Measurements from ENCODE around the gene GHRH.

The GHRH gene, protein sequence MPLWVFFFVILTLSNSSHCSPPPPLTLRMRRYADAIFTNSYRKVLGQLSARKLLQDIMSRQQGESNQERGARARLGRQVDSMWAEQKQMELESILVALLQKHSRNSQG

GRCh38 chr20:37261714-37262113, at the start of gene GHRH:
Gene GHRH, minus strand, starts transcription at chr20:37261814. Its CDS starts 4,925 bp downstream, at chr20:37256889.
- DNase-seq = no peak

DNA sequence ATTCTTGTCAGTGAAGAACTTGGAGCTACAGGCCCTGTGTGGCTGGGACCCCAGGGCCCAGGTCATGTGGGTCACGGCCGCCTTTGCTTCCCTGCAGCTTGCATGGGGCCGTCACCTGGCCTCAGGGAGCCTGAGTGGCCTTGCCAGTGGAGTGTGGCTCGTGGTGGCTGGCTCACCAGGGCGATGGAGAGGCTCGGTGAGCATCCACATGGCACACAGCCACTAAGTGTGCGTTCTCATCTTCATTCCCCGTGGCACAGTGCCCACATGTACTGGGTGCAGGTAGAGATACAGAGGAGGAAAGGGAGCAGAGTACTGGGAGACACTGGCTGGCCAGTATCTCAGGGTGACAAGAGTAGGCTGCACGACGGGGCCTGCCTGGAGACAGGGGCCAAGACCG, 49.3 kb upstream of the GHRH start:
- DNase-seq = no peak

DNA sequence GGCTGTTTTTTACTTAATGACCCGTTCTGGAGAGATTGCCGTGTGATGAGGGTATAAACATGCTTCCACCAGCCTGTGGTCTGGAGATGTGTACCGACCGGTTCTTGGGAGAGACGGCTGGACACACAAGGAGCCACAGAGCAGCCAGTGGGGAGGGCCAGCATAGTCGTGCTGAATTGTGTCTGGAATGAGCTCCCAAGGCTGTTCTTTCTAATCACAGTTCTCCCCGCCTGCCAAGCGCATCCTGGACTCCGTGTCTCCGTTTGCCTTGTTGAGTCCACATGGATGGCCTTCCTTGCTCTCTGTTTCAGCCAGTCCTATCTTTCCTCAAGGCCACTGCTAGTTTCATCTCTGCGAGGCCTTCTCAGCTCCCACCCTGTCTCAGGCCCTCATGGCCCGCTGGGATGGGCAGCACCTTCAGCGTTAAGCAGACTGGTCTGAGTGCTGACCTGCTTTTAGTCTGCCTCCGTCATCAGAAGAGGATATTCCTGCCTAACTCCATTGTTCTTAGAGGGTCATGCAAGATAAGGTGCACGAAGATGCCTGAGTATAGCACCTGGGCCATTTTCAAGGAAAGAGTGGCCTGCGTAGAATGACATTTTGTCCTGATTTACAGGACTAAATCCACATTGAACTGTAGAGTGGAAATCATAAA, 48.4 kb upstream of the GHRH start:
- no peak for DNase-seq

- DNase-seq = no peak
These were observed 47.7 kb upstream of the GHRH start for GRCh38 chr20:37309290-37309689.

- DNase-seq = no peak
These were observed 46.8 kb upstream of the GHRH start for GRCh38 chr20:37308086-37309050.

GRCh38 chr20:37305839-37306238, 44.2 kb upstream of the GHRH start:
- no peak for DNase-seq

GRCh38 chr20:37305079-37305478, 43.5 kb upstream of the GHRH start:
- no peak for DNase-seq

DNA sequence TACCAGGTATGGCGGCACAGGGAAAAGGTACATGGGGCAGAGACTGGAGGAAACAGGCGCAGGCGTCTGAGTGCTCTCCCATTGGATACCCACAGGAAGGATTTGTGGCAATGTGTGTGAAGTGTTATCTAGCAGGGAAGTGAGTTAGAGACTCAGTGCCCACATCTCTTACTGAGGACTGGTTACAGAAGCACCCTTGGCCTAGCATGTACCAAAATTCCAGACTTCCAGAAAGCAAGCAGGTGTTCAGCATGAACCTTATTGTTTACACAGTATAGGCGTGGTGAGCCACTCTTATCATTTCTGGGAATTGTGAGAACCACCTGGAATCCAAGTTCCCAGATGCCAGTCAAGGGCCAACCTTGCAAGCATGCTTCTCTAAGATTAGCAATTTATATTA, 42.0 kb upstream of the GHRH start:
- no peak for DNase-seq

DNA sequence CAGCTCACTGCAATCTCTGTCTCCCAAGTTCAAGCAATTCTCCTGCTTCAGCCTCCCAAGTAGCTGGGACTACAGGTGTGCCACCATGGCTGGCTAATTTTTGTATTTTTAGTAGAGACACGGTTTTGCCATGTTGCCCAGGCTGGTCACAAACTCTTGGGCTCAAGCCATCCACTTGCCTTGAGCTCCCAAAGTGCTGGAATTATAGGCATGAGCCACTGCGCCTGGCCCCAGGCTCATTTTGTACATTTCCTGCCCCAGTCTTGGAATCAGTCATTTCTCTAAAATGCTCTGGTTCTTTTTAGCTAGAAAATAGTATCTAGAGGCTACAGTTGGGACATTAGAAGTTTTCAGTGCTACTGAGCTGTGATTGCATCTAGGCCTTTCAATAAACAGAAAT, 41.4 kb upstream of the GHRH start:
- no peak for DNase-seq

GRCh38 chr20:37301558-37301957, 39.9 kb upstream of the GHRH start:
- DNase-seq = no peak

- DNase-seq = no peak
These were observed 39.5 kb upstream of the GHRH start for GRCh38 chr20:37301120-37301519.

DNA sequence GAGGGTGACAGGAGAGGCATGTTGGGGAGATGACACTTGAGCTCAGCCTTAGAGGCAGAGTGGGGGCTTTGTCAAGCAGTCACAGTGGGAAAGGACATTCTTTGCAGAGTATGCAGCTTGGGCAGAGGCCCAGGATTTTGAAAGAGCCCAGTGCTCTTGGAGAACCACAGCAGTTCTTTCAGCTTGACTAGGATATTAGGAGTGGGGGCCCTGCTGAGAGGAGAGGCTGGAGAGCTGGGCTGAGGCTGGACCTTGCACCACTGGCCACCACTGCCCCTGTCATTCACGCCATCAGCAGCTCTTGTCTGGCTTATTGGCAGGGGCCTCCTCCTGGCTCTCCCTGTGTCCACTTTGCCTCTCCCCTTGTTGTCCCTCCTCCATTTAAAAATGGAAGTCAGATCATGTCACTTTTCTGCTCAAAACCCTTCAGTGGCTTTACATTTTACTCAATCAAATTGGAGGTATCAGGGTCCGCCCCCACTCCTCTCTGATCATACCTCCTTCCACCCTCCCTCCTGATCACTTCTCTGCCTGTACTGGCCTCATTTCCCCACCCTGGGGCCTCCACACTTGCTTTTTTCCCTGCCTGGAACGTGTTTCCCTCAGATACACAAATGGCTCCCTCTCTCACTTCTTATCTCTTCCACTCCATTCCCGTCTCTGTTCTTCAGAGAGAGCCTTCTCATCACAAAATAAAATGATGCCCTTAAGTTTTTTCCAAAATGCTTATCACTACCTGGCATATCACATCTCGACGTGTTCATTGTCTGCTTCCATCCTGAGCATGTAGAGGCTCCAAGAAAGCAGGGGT, 38.3 kb upstream of the GHRH start:
- DNase-seq = no peak

DNA sequence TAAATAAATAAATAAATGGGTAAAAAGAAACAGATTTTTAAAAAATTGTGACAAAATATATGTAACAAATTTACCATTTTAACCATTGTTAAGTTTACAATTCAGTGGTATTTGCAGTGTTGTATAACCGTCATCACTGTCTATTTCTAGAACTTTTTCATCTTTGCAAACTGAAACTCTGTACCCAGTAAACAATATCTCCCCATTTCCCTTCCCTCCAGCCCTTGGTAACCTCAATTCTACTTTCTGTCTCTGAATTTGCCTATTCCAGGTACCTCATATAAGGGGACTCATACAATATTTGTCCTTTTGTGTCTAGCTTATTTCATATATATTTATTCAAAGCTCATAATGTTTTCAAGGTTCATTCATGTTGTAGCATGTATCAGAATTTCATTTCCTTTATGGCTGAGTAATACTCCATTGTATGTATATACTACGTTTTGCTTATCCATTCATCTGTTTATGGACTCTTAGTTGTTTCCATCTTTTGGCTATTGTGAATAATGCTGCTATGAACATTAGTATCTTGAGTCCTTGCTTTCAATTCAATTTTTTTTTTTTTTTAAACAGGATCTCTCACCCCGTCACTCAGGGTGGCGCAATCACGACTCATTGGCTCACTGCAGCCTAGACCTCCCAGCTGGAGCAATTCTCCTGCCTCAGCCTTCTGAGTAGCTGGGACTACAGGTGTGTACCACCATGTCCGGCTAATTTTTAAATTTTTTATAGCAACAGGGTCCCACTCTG, 36.8 kb upstream of the GHRH start:
- peak; percentile 29 to 32 for DNase-seq

DNA sequence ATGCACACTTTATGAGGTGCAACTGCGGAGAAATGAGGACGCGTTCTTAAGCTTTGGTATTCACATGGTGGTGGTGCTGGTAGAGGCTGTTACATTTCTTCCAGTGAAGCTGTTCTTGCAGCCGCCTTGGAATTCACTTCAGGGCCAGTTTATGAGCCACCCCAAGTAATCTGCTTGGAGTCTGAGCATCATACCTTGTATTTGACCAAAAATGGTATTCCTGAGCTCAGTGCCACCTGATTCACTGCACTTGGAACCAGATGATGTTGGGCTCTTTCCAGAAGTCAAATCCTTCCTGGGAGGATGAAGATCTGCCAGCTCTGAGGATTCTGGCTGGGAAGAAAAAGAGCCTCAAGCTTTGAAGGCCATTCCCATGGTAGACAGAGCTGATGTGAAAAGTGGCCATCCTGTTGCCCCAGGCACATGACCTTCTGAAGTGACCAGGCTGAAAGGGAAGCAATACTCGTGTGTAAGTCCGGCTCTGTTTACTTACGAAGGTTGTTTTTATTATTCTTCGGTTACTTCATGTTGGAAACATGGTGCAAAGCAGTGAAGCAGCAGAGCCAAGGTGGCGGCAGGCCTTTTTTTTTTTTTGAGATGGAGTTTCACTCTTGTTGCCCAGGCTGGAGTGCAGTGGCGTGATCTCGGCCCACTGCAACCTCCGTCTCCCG, 35.6 kb upstream of the GHRH start:
- DNase-seq = no peak

DNA sequence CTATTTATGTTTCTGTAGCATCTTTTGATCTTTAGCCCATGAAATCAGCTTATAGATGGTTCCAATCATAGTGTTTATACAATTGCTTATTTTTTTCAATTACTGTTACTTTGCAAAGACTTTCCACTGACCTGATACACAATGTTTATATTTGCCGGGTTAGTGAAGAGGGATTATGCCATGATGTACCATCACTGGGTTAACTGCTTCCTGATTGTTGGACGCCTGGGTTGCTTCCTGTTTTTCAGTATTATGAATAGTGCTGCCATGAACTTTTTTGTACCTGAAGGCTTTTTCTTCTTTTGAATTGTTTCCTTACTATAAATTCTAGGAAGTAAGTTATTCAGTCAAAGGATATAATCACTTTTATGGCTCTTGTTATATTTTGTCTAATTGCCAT, 34.8 kb upstream of the GHRH start:
- DNase-seq = peak in 1 of 2 donors; percentile 22

GRCh38 chr20:37295595-37295994, 34.0 kb upstream of the GHRH start:
- DNase-seq = no peak

DNA sequence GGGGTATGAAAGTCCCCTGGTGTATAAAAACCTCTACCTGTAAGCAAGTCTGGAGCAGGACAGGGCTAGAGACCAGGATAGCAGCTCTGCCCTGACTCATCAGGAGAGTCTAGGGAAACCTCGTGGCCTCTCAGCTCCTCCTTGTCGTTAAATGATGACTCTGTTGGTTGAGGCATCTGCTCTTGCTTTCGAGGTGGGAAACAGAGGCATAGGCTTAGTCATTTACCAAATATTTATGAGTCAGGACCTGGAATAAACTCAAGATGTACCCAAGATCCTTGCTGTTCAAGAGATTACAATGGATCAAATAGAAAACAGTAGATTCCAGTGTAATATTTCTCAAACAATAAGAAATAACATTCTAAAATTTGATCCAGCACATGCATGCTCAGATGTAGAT, 33.4 kb upstream of the GHRH start:
- peak; percentile 39 to 75 for DNase-seq

GRCh38 chr20:37294262-37294981, 32.8 kb upstream of the GHRH start:
- DNase-seq = peak; percentile 86 to 92

DNA sequence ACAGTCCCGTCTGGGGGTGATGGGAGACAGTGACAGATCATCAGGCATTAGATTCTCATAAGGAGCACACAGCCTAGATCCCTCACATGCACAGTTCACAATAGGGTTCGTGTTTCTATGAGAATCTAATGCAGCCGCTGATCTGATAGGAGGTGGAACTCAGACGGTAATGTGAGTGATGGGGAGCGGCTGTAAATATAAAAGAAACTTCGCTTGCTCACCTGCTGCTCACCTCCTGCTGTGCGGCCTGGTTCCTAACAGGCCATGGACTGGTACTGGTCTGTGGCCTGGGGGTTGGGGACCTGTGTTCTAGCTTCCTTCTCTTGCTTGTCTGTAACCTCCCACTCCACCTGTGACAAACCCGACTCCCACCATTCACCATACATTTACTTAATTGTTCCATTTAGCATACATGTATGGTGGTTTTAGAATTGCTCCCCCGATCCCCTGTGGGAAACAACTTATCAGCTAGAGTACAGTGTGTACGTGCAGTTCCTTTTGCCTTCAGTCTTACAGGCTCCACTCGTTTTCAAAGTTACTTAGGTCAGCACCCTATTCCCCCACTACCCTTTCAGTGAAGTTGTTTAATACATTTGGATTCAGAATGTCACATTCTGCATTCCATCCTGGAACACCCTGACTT, 31.8 kb upstream of the GHRH start:
- DNase-seq = no peak

DNA sequence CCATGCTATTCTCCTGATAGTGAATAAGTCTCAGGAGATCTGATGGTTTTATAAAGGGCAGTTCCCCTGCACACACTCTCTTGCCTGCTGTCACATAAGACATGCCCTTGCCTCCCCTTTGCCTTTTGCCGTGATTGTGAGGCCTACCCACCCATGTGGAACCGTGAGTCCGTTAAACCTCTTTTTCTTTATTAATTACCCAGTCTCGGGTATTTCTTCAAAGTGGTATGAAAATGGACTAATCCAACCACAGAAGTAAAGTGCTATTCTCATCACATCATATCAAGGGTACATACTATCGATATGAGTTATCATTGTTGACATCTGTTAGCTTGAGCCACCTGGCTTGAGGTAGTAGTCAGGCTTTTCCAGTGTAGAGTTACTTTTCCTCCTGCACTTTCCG, 30.1 kb upstream of the GHRH start:
- DNase-seq = no peak
